Panc1 (cell line): ENCODE measurements around the gene KCNRG.

Experiments used
- POLR2AphosphoS5 ChIP-seq: IDR thresholded peaks from 2 replicates; pipeline ENCODE4 v1.6.1; 2012; ENCODE audit warnings: mild to moderate bottlenecking, low read depth, low read length, moderate library complexity
- SIN3A ChIP-seq: IDR thresholded peaks from 2 replicates; pipeline ENCODE4 v1.6.1; 2012; ENCODE audit warnings: low read depth, mild to moderate bottlenecking, low read length, moderate library complexity, borderline replicate concordance; ENCODE audit not compliant: insufficient read depth
- TCF7L2 ChIP-seq: IDR thresholded peaks from 2 replicates; pipeline ENCODE4 v1.6.1; 2011; ENCODE audit warnings: mild to moderate bottlenecking, low read depth, low read length, inconsistent platforms
- TF ChIP-seq, protein P1 (sequence below), 2 experiments: IDR thresholded peaks; 2 replicates each; pipeline ENCODE4 v1.6.1; 2011 to 2012; ENCODE audit warnings: low read depth in 2 of 2, control low read depth in 1 of 2, low read length in 1 of 2, mild to moderate bottlenecking in 1 of 2, moderate library complexity in 1 of 2; ENCODE audit not compliant: insufficient read depth in 1 of 2
- TF ChIP-seq, protein P2 (sequence below): fragments of 450-650 bp; IDR thresholded peaks from 2 replicates; pipeline ENCODE4 v1.5.1; 2017; ENCODE audit warnings: mild to moderate bottlenecking

- TF ChIP-seq SIN3A (no peak), POLR2AphosphoS5 (no peak), TCF7L2 (no peak)
- TF ChIP-seq, protein P1, sequence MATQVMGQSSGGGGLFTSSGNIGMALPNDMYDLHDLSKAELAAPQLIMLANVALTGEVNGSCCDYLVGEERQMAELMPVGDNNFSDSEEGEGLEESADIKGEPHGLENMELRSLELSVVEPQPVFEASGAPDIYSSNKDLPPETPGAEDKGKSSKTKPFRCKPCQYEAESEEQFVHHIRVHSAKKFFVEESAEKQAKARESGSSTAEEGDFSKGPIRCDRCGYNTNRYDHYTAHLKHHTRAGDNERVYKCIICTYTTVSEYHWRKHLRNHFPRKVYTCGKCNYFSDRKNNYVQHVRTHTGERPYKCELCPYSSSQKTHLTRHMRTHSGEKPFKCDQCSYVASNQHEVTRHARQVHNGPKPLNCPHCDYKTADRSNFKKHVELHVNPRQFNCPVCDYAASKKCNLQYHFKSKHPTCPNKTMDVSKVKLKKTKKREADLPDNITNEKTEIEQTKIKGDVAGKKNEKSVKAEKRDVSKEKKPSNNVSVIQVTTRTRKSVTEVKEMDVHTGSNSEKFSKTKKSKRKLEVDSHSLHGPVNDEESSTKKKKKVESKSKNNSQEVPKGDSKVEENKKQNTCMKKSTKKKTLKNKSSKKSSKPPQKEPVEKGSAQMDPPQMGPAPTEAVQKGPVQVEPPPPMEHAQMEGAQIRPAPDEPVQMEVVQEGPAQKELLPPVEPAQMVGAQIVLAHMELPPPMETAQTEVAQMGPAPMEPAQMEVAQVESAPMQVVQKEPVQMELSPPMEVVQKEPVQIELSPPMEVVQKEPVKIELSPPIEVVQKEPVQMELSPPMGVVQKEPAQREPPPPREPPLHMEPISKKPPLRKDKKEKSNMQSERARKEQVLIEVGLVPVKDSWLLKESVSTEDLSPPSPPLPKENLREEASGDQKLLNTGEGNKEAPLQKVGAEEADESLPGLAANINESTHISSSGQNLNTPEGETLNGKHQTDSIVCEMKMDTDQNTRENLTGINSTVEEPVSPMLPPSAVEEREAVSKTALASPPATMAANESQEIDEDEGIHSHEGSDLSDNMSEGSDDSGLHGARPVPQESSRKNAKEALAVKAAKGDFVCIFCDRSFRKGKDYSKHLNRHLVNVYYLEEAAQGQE (IDR thresholded peaks at IDR 0.05; ENCODE audit: insufficient read depth in 1 of 2, low read depth in 2 of 2, low read length in 1 of 2) = no peak
- TF ChIP-seq, protein P2, sequence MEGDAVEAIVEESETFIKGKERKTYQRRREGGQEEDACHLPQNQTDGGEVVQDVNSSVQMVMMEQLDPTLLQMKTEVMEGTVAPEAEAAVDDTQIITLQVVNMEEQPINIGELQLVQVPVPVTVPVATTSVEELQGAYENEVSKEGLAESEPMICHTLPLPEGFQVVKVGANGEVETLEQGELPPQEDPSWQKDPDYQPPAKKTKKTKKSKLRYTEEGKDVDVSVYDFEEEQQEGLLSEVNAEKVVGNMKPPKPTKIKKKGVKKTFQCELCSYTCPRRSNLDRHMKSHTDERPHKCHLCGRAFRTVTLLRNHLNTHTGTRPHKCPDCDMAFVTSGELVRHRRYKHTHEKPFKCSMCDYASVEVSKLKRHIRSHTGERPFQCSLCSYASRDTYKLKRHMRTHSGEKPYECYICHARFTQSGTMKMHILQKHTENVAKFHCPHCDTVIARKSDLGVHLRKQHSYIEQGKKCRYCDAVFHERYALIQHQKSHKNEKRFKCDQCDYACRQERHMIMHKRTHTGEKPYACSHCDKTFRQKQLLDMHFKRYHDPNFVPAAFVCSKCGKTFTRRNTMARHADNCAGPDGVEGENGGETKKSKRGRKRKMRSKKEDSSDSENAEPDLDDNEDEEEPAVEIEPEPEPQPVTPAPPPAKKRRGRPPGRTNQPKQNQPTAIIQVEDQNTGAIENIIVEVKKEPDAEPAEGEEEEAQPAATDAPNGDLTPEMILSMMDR = no peak
These were observed 54.0 kb downstream of the KCNRG start for GRCh38 chr13:50069261-50069660.
